ENCODE data around the gene TGFB3.
"Not testable (repeated sequence)": the region's sequence is repeated elsewhere in the genome, so short reads cannot be mapped to it uniquely, and the experiment has no call there.

Gene TGFB3

DNA sequence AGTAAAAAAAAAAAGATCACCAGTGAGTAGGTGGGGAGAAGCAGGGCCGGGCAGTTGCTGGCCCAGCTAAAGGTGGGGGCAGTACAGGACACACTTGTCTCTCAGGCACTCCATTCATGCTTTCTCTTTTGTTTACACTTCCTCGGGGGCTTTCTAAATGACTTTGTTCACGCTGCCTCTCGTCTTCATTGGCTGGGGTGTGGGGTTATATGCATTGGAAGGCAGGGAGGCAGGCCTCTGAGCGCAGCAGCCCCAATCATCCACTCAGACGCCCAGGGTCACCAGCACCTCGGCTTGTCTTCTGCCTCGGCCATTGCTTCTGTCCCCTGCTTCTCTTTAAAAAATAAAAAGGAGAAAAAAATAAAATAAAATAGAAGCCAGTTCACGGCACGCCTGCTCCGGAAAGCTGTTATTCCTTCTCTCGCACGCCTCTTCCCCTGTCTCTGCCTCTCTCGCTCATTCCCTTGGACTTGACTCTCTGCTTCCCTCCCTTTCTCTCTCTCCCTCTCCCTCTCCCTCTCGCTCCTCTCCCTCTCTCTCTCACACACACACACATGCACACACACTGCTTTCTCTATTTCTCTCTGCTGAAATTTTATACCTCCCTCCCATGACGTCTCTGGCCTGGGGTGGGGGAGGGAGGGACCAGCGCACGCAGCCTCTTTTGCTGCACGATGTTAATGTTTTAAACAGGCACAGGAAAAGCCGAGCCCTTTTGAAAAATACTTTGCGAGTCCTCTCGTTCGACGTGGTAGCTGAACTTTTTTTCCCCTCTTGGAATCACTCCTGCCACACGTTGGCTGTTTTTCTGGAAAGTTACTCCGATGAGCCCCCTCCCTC lies at the start of gene TGFB3:
Gene TGFB3 (minus strand): TSS at position 570 of the 840 bp plus-strand sequence. CDS start 1,102 bp downstream, outside the sequence.
- peak; percentile 44 for DNase-seq

DNA sequence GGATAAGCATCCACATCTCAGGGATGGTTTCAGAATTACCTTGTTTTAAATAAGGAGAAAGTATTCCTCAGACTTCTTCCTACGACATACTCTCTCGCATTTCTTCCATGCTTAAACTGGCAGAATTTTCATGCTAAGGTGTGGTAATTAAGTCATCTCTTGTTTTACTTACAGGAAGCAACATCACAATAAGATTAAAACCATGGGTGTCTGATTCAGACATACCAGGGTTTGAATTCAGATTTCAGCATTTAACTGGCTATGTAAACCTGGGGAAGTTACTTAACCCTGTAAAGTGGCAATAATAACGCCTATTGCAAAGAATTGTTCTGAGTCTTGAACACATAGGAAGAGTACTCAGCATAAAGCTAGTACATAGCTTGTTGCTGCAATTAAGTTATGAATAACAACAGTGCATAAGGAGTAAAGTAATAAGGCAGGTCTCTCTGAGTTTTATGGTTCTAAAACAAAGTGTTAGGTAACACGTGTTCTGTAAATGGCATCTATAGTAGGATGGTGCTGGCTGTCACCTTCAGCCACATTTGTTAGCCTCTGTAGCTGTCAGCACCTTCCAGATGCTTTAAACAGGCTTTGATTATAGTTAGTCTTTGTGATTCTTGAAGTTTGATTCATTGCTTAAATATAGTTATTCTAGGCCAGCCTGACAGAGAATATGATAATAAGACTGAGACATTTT lies 42.6 kb upstream of the TGFB3 start:
- no peak for DNase-seq

DNA sequence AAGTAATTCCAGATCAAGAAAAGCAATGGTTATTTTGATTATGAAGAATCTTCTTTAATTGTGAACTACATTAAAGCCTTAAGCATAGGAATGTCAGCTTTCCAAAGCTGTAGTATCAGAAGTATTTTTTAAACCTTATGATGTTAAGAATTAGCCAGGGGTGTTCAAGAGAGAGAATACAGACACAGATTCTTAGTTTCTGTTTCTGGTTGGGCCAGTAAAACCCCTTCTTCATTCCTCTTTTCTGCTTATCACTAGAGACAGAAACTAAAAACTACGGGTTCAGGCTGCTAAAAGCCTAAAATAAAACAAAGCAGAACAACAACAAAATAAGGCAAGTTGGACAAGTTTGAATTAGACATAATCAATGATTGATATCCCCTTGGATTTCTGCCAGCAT lies 42.0 kb upstream of the TGFB3 start:
- DNase-seq: no peak

DNA sequence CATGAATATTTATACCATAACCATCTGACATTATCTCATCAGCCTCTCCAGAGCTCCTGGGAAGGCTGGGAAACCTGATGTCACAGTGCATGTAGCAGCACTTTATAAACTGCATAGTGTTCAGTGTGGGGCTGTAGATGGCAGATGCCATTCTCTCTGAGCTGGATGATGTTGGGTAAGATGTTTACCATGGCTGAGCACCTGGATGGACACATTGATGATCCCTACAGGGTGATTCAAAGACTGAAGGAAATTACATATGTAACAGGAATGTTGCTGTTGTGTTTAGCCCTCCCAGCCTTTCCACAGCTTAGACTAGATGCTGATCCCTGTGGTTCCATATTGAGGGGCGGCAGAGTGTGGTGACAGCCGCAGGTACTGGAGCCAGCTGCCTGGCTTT lies 41.2 kb upstream of the TGFB3 start:
- DNase-seq: no peak

- no peak for DNase-seq
Measured at GRCh38 chr14:76019676-76020075, 37.9 kb upstream of the TGFB3 start.

DNA sequence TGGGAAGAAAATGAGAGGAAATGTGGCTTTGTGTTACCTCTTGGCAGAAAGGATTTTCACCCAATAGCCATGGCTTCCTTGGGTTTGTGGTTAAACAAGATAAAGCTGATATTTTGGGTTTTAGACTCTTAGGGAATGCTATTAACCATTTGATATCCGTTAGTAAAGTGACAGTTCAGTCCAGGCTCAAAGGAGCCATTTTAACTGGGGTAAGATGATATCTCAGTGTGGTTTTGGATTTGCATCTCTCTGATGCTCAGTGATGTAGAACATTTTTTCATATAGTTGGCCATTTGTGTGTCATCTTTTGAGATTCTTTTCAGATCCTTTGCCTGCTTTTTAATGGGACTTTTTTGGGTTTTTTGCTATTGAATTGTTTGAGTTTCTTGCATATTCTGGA lies 33.9 kb upstream of the TGFB3 start:
- no peak for DNase-seq

- DNase-seq: no peak
Measured at GRCh38 chr14:76015191-76015590, 33.4 kb upstream of the TGFB3 start.

GRCh38 chr14:76012354-76012753 lies 30.6 kb upstream of the TGFB3 start:
- DNase-seq: no peak

- no peak for DNase-seq
Measured at GRCh38 chr14:76011930-76012329, 30.1 kb upstream of the TGFB3 start.

DNA sequence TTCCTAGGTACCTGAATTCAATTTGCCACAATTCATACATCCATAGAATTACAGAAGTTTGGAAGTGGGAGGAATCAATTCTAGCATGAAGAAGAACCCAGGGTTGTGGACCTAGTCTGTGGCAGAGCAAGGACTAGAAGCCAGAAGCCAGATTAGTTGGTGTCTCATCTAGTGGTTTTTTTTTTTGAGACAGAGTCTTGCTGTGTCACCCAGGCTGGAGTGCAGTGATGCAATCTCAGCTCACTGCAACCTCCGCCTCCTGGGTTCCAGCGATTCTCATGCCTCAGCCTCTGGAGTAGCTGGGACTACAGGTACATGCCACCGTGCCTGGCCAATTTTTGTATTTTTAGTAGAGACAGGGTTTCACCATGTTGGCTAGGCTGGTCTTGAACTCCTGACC lies 27.8 kb upstream of the TGFB3 start:
- not testable (repeated sequence) for DNase-seq

- no peak for DNase-seq
Measured at GRCh38 chr14:76007852-76008251, 26.1 kb upstream of the TGFB3 start.

GRCh38 chr14:76007379-76007778 lies 25.6 kb upstream of the TGFB3 start:
- DNase-seq: no peak

DNA sequence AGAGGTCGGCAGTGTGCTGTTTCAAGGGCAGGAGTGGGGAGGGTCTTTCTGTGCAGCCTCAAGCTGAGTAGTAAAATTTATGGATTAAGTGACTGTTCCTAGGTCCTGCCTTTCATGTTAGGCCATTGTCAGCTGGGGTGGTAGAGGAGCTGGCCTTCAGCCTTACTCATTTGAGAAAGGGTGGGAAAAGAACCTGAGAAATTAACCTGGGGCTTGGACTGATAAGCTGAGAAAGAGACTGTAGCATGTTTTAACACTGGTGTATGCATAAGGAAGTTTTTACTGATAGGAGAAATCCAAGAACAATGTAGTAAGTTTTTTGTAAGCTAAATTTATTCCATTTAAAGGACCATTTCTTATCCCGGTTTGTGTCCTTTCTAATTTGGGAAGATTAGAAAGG lies 24.5 kb upstream of the TGFB3 start:
- no peak for DNase-seq

GRCh38 chr14:76002383-76002782 lies 20.6 kb upstream of the TGFB3 start:
- DNase-seq: no peak

- DNase-seq: no peak
Measured at GRCh38 chr14:75999511-76000190, 17.9 kb upstream of the TGFB3 start.

GRCh38 chr14:75996488-75996887 lies 14.7 kb upstream of the TGFB3 start:
- DNase-seq: no peak

DNA sequence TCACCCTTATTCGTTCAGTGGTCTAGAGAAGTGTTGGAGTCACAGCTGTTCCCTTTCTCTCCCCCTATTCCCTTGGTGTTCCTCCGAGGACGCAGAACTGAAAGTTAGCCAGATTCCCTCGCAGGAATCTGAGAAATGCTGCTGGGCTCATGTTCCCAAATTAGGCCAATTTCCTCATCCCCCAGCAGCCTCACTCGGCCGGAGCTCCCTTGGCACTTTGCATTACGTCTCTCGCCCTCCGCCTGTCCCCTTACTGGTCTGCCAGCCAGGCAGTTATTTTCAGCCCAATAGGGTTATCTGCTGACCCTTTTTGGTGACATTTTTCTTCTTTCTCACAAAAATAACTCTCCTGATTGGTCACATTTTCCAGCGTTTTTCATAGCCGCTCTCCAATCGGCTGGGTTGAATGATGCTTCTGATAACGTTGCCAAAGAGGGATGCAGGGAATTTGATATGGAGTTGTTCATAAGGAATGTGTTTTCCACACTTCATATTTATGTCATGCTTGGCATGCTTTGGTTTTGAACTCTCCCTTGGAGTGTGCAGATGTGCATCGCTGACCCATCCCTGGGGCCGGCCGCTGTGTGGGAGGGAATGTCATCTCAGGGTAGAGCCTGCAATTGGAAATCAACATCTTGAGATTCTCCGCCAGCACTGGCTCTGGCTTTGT lies 13.7 kb upstream of the TGFB3 start:
- DNase-seq: no peak

- DNase-seq: no peak
Measured at GRCh38 chr14:75993567-75994041, 11.8 kb upstream of the TGFB3 start.

DNA sequence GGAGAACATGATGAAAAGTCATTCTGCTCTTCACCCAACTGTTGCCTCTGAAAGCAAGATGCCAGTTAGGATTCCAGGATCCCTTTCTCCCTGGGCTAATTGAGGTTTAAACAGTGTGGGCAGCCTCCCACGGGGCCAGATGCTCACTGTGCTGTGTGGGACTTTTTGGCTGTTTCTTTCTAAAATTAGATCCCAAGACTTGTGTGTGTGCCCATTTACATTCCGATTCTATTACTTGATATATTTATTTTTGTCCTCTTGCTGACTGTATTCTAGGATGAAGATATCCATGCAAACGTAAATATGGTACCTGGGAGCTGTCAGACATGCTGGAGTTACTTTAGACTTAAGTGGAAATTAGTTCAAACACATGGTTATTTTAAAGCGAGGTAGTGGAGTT lies 10.0 kb upstream of the TGFB3 start:
- DNase-seq: no peak

DNA sequence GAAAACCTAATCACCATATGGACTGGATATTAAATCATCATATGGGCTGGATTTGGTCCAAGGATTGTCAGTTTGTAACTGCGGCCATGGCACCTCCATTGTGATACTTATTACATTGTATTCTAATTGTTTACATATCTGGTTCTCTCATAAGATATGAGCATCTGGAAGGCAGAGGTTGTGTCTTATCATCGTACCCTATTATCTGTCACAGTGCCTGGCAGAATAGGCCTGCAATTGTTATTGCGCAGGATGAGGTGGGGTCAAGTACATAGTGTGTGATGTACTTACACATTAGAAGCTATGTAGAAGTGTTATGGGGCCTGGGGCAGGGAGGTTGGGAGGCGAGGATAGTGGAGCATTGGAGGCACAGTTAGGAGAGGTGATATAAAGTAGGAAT lies 8.5 kb upstream of the TGFB3 start:
- no peak for DNase-seq

GRCh38 chr14:75989134-75989533 lies 7.3 kb upstream of the TGFB3 start:
- no peak for DNase-seq

GRCh38 chr14:75987201-75987970 lies 5.6 kb upstream of the TGFB3 start:
- DNase-seq: no peak
